ENCODE data around the gene IDH2.
"Not testable (repeated sequence)": the region's sequence is repeated elsewhere in the genome, so short reads cannot be mapped to it uniquely, and the experiment has no call there.

Gene IDH2

DNA sequence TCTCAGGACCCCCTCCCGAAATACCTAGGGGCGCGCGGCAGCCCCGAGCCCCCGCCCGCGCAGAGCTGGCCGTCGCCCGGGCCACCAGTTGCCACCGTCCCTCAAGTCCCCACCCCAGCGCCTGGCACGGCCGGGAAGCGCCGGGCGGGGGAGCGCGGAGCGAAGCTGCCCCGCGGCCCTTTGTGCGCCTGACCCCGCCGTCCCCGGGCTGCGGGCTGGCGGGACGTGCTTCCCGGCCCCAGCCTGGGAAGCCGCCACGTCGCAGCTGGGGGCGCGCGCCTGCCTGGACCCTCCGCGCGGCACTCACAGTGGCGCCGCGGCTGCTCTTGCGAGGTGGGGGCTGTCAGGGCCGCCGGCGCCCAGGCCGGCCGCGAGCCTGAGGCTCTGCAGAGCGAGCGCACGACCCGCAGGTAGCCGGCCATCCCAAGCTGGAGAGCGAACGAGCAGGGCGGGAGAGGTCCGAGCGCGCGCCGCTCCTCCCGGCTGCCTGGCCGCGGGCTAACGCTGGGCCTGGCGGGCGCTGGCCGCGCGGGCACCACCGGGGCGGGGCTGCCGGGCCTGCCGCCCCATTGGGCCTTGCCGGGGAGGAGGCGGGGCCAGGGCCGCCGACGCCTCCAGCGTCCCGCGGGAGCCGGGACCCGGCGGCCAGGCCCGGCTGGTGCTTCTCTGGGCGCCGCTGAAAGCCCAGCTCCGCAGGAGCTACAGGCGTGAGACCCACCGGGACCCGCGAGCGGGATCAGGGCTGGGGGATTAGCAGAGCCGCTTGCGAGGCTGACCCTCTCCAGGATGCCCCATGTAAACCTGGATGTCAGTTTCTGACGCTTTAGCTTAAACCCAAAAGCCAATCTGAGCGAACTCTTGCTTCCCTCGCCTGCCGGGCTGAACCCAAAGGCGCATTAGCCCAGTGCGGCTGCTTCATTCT lies at the start of gene IDH2:
Gene IDH2 (minus strand): TSS at position 500 of the 922 bp plus-strand sequence. CDS start 78 bp downstream, at position 422.
- peak; percentile 54 for DNase-seq (ENCODE audit: low read depth)

DNA sequence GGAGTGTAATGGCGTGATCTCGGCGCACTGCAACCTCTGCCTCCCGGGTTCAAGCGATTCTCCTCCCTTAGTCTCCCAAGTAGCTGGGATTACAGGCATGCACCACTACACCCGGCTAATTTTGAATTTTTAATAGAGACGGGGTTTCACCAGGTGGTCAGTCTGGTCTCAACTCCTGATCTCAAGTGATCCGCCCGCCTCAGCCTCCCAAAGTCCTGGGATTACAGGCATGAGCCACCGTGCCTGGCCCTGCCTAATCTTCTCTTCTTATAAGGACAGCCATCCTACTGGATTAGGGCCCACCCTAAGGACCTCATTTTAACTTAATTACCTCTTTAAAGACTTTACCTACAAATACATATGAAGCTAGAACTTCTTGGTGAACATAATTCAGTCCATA lies 48.3 kb upstream of the IDH2 start:
- DNase-seq (ENCODE audit: low read depth): not testable (repeated sequence)

DNA sequence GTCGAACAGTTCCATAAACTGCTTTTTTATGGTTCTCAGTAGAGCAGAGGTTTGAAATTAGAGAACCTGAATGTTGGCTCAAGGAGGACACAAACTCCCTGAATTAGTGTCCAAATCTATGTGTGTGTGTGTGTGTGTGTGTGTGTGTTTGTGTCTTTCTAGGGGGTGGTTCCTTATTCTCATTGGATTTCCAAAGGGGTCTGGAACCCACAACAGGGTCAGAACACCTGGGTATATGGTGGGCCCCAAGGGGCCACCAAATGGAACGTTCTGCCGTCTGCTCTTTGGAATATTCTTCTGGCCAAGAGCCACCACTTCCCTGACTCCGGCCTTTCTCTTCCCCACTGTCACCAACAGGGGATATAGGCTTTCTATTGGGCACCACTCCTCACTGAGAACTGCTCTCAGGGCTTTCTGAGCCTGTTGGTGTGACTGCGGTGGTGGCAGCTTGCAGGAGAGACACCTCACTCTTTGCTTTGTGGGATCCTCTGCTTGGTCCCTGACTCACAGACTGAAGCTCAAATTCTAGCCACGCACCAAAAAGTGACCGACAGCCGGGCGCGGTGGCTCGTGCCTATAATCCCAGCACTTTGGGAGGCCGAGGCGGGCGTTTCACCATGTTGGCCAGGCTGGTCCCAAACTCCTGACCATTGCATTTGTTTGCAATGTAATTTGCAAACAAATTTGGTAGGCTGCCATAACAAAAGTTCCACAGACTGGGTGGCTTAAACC lies 47.5 kb upstream of the IDH2 start:
- DNase-seq (ENCODE audit: low read depth): no peak

DNA sequence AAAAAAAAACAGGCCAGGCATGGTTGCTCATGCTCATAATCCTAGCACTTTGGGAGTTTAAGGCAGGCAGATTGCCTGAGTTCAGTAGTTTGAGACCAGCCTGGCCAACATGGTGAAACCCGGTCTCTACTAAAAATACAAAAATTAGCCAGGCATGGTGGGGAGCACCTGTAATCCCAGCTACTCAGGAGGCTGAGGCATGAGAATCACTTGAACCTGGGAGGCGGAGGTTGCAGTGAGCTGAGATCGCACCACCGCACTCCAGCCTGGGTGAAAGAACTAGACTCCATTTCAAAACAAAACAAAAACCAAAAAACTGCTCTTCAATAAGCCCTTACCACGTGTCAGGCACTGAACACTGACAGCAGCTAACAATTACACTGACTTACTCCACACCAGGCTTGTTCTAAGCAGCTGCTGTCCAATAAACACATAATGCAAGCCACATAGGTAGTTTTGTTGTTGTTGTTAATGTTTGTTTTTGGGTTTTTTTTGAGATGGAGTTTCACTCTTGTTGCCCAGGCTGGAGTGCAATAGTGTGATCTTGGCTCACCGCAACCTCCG lies 44.0 kb upstream of the IDH2 start:
- not testable (repeated sequence) for DNase-seq (ENCODE audit: low read depth)

DNA sequence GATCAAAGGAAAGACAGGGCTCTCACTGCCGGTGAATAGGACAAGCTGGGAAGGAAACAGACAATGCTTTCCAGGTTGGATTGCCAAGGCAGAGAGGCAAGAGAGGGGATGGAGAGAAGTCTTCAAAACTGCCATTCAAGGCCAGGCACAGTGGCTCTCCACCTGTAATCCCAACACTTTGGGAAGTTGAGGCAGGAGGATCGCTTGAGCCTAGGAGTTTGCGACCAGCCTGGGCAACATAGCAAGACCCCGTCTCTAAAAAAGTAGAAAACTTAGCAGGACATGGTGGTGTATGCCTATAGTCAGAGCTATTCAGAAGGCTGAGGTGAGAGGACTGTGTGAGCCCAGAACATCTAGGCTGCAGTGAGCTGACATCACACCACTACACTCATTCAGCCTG lies 43.5 kb upstream of the IDH2 start:
- DNase-seq (ENCODE audit: low read depth): no peak

DNA sequence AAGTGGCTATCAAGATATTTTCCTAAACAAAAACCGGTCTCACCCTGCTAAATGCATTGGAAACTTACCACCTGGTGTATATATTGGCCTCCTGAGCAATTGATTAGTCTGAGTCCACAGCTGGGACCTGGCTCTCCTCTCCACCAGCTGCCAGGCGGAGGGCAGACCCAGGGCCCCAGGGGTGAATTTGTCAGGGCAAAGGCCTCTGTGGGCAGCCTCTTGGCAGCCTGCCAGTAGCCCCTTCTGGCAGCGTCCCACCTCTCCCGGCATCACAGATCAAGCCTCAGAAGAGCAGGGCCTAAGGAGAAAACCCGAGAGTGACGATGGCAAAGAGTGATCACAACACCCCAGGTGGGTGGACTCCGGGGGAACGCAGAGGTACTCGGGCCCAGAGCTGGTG lies 43.0 kb upstream of the IDH2 start:
- no peak for DNase-seq (ENCODE audit: low read depth)

DNA sequence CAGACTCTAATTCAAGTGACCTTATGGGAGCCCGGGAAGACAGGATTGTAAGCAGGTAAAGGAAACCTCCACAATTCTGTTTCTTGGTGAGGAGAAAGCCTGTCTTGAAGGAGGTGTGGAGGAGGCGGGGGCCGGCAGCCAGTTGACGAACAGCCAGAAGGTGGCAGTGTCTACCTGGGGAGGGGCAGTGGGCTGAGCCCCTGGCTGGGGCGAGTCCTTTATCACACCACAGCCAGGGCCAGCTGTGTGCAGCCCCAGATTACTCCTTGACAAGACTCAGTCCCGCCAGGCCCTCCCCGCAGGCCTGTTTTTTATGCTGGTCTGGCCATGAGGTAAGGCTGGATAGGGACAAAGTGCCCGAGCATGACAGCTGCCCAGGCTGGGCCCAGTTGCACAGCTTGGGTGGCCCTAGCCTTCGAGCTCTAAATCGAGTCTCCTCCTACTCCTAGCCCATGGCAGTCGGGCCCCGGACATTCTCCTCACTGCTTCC lies 40.9 kb upstream of the IDH2 start:
- peak; percentile 53 for DNase-seq (ENCODE audit: low read depth)

DNA sequence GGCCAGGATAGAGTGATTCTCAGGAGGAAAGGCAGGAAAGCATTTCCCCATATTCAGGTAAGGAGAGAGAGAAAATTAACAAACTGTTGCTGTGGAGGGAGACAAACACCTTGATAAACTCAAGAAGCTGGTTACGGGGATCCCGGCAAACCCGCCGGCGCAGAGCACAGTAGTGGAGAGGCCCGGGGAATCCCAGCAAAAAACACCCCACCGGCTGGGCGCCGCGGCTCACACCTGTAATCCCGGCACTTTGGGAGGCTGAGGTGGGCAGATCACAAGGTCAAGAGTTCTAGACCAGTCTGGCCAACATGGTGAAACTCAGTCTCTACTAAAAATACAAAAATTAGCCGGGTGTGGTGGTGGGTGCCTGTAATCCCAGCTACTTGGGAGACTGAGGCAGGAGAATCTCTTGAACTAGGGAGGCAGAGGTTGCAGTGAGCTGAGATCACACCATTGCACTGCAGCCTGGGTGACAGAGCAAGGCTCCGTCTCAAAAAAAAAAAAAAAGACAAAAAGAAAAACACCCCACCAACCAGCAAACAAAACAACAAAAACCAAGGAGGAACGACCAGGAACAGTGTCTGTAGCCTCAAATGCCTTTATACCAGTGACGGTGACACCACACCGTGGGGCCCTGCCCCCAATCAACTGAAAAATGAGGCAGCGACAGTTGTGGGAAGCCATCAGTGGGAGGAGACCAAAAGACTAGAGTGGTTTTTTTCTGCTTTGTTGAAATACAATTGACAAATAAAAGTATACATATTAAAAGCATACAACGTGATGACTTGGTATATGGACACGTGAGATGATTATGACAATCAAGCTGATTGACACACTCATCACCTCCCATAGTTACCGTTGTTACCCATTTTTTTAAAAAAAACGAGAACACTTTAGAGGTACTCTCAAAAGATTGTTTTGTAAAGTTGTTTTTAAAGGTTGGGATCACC lies 40.2 kb upstream of the IDH2 start:
- peak; percentile 33 for DNase-seq (ENCODE audit: low read depth)

DNA sequence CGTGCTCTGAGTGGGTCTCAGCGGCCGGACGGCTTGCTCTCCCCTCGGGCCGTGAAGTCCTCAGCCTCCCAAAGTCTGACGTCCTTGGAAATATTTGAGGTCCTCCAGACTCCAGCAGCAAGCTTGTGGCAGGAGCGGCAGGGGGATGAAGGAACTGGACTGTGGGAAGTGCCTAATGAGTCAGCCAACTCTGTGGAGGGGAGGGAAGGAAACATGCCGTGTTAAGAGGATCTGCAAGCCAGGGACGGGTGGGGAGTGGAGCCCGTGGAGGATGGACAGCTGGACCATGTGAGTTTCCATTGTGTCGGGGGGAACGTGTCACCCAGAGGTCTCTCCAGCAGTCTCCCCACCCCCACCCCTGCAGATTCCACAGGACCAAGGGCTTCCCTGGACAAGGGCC lies 39.4 kb upstream of the IDH2 start:
- no peak for DNase-seq (ENCODE audit: low read depth)

DNA sequence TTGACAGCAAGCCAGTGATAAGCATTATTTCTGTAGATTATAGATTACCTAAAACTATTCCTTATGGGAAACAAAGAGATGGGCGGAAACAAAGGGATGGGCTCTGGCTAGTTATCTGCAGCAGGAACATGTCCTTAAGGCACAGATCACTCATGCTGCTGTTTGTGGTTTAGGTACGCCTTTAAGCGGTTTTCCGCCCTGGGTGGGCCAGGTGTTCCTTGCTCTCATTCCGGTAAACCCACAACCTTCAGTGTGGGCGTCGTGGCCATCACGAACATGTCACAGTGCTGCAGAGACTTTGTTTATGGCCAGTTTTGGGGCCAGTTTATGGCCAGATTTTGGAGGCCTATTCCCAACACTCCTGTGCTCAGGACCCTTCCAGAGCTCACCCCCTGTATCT lies 37.3 kb upstream of the IDH2 start:
- not testable (repeated sequence) for DNase-seq (ENCODE audit: low read depth)

DNA sequence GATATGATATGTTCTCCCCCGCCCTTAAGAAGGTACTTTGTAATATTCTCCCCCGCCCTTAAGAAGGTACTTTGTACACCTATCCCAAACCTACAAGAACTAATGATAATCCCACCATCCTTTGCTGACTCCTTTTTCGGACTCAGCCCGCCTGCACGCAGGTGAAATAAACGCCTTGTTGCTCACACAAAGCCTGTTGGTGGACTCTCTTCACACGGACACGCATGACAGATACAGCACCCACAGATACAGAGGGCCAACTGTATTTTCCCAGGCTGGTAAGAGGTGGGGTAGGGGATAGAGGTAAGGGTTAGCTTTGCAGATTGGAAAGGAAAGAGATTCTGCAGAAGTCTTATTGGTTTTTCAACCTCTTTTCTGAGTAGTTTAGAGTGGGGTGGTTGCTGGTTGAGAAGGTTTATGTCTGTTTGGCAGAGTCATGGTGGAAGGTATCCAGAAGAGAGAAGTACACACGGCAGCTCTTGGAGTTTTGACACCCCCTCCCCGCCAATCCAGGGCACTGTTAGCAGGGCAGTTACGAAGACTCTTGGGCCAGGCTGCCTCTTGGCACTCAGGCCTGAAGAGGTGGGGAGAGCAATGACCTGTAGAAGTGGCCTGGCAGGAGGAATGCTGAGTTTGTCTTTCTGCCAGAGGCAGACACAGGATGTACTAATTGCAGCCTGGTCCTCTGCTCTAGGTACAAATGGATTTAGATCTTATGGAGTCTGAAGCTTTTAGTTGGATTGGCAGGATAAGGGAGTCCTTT lies 36.0 kb upstream of the IDH2 start:
- no peak for DNase-seq (ENCODE audit: low read depth)

DNA sequence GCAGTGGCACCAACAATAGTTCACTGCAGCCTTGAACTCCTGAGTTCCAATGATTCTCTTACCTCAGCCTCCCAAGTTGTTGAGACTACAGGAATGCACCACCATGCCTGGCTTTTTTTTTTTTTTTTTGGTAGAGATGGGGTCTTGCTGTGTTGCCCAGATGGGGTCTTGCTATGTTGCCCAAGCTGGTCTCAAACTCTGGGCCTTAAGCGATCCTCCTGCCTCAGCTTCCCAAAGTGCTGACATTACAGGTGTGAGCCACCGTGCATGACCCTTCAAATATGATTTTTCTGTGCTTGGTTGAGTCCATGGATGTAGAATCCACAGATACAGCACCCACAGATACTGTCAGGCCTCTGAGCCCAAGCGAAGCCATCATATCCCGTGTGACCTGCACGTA lies 30.2 kb upstream of the IDH2 start:
- no peak for DNase-seq (ENCODE audit: low read depth)

DNA sequence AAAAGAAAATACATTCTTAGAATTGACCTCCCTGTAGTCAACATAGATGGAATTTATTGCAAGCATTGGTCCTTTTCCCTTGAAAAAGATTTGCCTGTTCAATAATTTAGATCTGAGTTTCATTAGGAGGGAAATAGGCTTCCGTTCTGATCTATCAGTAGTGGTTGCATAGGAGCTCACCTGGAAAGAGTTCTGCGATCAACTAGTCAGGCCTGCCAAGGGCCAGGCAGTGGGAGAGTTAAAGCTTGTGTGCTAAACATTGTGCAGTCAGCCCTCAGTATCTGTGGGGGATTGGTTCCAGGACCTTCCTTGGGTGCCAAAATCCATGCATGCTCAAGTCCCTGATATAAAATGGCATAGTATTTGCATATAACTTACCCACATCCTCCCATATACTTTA lies 29.6 kb upstream of the IDH2 start:
- no peak for DNase-seq (ENCODE audit: low read depth)

DNA sequence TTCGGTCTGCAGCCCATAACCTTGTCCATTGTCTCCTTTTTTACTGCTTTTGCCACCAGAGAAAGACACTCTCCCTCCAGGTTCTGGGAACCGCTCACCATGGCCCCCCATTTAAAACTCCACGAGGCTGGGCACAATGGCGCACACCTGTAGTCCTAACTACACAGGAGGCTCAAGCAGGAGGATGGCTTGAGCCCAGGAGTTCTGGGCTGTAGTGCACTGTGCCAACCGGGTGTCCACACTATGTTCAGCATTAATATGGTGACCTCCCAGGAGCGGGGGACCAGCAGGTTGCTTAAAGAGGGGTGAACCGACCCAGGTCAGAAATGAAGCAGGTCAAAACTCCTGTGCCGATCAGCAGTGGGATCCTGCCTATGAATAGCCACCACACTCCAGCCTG lies 28.0 kb upstream of the IDH2 start:
- DNase-seq (ENCODE audit: low read depth): no peak

DNA sequence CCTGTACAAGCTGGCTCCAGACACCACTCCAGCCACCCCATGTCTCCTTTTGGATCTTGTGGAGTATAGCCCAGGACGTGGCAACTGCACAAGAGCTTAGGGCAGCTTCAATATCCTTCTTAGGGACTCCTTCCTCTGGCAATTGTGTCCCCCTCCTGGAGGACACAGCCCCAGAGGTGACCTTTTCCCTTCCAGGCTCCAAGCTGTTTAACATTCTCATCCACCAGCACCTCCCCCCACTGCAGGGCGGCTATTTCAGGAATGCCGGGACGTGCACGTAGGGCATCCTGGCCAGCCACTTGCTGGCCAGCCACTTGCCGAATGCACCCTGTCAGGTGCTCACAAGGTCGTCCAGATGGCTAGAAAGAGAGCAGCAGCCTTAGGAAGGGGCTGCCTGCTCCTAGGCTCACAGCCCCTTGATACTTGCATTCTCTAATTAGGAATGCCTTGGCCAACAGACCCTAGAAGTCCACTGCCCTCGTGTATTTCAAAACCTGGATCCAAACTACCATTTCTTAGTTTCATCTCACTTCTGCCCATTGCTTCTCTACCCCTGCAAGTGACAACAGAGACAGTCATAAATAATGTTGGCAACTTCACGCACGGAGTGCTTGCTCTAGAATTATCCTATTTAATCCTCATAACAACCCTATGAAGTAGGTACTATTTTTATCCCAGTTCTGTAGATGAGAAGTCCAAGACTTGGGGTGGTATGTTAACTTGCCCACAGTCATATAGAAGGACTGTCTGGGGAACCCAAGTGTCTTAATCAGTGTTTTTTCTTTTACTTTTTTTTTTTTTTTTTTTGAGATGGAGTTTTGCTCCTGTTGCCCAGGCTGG lies 24.5 kb upstream of the IDH2 start:
- no peak for DNase-seq (ENCODE audit: low read depth)

DNA sequence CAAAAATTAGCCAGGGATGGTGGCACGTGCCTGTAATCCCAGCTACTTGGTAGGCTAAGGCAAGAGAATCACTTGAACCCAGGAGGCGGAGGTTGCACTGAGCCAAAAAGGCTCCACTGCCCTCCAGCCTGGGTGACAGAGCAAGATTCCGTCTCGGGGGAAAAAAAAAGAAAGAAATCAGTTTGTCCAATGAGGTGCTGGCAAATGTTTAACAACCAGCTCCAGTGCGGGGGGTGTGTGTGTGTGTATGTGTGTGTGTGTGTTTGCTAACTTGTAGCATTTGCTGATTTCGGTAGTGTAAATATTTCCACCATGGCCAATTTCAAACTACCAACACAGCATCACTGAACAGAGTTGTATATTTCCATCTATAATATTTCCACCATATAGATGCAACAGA lies 23.8 kb upstream of the IDH2 start:
- no peak for DNase-seq (ENCODE audit: low read depth)

DNA sequence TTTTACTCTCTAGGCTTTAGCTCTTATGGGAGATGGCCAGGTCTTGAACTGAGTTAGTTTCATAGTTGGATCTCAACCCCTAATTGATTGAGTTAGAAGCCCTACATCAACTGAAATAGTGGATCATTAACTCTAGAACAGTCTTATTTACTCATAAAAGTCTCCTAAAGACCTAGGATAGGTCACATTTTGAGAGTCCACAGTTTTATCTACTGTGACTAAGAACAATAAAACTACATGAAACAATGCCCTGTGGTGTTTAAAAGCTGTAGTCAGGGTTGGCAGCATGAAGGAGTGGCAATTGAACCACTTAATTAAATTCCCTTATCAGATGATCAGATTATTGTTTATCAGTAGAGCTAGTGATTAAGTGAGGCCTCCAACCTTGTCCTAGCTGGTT lies 22.2 kb upstream of the IDH2 start:
- DNase-seq (ENCODE audit: low read depth): no peak

DNA sequence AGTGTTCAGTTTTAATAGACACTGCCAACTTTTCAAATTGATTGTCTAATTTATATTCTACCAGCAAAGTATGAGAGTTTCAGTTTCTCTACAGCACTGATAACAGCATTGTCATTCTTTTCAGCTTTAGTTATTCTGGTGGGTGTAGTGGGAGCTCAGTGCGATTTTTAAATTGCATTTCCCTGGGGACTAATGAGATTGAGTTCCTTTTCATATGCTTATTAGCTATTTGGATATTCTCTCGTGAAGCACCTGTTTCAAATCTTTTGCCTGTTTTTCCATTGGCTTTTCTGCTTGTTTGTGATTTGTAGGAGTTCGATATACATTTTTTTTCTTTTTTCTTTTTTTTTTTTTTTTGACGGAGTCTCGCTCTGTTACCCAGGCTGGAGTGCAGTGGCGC lies 18.8 kb upstream of the IDH2 start:
- no peak for DNase-seq (ENCODE audit: low read depth)

DNA sequence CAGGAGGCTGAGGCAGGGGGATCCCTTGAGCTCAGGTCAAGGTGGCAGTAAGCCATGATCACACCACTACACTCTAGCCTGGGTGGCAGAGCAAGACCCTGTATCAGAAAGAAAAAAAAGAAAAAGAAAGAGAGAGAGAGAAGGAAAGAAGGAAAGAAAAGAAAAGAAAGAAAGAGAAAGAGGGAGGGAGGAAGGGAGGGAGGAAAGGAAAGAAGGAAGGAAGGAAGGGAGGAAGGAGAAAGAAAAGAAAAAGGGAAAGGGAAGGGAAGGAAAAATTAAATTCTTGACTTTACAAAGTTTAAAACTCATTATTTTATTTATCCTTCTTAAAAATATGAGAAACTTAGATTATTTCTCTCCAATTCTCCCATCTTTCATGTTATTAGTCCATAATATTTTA lies 17.1 kb upstream of the IDH2 start:
- DNase-seq (ENCODE audit: low read depth): no peak

DNA sequence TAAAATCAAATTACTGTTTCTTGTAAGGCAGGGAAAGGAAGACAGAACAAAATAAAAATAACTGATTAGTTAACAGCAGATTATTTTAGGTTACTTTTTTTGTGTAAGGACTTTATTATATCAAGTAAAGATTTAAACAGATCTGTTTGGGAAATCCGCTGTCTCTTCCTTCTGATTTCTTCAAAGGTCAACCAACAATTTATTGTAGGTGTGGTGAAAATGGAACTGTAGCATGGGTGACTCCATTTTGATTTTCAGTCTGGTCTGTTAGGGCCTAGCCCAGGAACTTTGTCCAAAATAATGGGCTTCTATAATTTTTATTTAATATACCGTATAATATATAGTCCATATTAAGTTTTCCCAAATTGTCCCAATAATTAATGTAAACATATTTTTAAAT lies 13.5 kb upstream of the IDH2 start:
- DNase-seq (ENCODE audit: low read depth): no peak

All from stimulated activated CD4-positive, alpha-beta T cell treated with anti-CD3 and anti-CD28 coated beads, Interleukin-2, amount 100 ng/mL, for 4 hours (primary cell).